Stimulated activated CD4-positive, alpha-beta T cell treated with anti-CD3 and anti-CD28 coated beads, Interleukin-2, amount 100 ng/mL, for 48 hours (primary cell): Measurements from ENCODE around the gene CNNM3.
"Not testable (repeated sequence)": the region's sequence is repeated elsewhere in the genome, so short reads cannot be mapped to it uniquely, and the experiment has no call there.

Experiments used
- DNase-seq, 2 donors: peaks; one replicate each; pipeline ENCODE4 v3.0.0-alpha.2; 2020

The CNNM3 gene

DNA sequence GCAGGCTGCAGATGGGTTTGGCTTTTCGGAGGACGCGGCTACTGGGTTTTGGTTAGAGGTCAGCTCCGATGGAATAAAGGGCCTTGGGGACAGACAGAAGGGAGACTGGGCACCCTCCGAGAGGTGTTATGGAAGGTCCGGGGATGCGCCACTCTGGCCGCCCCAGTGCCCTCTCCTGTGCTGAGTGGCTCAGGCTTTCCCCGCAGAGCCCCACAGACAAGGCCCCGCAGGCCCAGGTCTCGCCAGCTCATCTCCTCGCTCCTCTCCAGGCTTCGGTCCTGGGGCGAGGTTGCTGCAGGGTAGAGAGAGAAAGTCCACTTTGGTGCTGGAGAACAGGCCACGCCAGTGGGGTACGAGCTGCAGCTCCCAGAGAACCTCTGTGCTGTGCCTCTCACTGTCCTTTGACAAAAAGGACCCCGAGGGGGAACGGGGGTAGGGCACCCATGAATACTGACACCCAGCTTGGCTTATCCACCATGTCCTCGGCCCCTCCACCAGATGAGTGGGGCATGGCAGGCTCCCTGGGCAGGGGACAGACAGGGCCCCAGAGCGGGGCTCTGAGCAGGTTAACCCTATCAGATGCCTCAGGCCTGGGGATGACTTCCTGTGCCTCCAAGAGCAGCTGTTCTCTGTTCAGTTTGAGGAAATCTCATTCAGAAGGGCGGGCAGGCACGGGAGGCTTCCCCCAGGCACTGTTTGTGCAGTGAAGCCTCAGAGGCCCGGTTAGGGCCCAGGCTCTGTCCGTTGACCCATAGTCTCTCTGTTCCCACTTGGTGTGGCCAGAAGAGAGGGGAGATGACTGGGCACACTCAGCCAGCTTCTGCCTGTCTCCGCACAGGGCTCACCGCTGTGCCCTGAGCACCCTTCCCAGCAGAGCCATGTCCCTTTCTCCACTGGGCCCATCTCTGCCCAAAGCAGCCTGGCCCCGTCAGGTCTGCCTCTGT, 15.7 kb upstream of the CNNM3 start:
- DNase-seq: no peak

DNA sequence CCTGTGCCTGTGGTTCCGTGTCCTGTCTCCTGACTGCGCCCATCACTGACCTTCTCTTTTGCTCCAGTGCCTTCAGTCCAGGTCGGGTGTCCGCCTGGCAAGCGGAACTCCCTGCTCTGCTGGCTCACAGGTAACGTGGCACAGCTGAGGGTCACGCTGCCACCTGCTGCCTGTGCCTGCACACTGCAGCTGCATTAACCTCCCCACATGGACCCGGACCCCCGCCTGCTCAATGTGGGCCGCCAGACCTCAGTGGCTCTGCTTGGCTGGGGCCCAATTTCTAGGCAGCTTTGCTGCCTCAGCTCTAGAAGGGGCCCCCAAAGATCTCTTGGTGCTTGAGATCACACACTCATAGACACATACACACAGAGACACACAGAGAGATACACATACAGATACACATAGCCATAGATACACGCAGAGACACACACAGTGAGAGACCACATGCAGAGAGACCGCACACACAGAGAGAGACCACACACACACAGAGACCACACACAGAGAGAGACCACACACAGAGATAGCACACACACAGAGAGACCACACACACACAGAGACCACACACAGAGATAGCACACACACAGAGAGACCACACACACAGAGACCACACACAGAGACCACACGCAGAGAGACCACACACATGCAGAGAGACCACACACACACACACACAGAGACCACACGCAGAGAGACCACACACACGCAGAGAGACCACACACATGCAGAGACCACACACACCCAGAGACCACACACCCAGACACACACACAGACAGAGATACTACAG, 14.9 kb upstream of the CNNM3 start:
- peak; percentile 67 to 74 for DNase-seq

DNA sequence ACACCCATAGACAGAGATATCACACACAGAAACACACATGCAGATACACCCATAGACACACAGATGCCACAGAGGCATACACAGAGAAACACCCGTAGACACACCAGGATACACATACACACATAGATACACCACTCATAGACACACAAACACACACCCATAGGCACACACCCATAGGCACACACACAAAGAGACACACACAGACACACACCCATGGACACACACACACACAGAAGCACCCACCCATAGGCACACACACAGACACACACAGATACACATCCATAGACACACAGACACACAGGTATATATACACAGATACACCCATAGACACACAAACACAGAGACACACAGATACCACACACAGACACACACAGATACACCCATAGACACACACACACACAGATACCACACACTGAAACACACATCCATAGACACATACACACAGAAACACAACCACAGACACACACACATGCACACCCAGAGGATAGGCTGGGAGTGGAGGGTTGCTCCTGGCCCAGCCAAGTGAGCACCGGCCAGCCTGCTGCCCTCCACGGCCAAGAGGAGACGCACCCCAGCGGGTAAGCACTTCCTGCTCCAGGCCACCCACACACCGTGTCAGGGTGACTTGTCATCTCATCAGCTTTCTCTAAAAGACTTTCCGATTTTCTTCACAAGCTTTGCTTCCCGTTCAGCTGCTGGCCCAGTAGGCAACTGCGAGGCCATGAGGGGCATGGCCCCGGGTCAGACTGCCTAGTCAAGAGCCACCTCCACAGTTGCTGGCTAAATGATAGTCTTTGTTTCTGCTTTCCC, 14.1 kb upstream of the CNNM3 start:
- peak; percentile 34 to 49 for DNase-seq

DNA sequence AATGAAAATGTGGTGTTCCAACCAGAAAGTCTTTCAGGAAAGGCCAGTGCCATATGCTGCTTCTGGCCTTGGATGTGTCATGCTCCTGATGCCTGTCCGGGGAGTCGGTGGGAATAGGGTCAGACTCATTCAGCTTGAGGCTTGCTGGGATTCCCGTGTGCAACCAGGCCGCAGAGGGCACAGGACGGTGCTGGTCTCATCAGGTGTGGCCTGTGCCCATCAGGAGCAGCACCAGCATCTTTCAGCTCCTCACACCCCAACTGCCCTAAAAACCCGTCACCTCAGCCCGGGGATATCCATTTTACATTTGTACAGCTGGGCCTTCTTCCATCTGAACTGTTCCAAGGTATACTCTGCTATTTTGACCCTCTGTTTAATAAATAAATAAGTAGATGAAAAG, 13.3 kb upstream of the CNNM3 start:
- no peak for DNase-seq

DNA sequence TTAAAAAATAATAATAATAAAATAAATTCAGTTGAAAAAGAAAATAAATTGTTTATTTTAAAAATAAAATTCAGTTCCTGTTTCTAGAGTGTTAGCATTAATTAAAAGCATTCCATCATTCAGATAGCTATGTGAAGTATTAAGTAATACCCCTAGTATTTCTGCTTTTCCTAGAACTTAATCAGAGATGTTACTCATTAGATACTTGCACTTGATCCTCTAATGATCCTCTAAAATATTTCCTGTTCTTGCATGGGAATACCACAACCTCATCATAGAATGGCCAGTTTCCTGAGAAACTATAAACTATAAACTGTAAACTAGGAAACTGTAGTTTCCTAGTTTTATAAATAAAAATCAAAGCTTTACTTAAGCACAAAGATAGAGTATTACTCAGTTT, 11.1 kb upstream of the CNNM3 start:
- DNase-seq: no peak

DNA sequence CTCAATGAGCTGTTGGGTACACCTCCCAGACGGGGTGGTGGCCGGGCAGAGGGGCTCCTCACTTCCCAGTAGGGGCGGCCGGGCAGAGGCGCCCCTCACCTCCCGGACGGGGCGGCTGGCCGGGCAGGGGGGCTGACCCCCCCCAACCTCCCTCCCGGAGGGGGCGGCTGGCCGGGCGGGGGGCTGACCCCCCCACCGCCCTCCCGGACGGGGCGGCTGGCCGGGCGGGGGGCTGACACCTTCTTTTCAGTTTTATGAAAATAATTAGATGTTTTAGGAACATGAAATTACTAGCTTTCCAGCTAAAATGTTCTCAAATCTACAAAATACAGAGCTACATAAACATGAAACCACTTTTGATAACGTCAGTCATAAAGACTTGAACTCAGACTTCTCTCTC, 10.1 kb upstream of the CNNM3 start:
- not testable (repeated sequence) for DNase-seq

DNA sequence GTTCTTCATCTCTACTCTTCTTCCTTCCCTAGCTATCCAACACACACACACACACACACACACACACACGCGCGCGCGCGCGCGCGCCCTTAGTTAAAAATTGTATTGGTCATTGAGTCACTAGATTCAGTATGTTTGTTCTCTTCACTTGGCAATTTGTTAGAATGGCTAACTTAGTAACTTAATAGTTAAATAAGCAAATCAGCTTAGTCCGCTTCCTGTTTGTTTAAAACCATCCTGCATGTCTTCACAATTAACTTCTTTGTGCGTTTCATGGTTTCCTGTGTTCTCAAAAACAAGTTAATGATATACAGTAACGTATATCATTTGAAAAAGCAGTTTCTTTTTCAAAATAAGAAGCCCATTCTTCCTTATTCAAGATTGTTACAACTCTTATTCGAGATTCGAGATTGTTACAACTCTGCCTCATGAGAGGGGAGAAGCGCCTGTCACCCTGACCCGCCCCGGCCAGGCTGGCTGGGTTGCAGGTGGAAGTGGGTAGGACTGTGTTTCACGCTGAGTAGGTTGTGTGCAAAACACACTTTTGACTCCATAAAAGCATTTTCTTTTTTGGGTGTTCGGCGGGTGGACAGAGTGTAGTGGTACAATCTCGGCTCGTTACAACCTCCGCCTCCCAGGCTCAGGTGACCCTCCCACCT, 9.5 kb upstream of the CNNM3 start:
- DNase-seq: no peak

DNA sequence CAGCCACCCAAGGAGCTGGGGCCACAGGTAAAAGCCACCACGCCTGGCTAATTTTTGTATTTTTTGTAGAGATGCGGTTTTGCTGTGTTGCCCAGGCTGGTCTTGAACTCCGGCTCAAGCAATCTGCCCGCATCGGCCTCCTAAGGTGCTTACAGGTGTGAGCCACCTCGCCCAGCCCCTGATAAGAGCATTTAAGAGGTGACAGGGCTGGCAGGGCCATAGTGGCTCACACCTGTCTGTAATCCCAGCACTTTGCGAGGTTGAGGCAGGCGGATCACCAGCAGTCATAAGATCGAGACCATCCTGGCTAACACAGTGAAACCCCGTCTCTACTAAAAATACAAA, 9.0 kb upstream of the CNNM3 start:
- no peak for DNase-seq

DNA sequence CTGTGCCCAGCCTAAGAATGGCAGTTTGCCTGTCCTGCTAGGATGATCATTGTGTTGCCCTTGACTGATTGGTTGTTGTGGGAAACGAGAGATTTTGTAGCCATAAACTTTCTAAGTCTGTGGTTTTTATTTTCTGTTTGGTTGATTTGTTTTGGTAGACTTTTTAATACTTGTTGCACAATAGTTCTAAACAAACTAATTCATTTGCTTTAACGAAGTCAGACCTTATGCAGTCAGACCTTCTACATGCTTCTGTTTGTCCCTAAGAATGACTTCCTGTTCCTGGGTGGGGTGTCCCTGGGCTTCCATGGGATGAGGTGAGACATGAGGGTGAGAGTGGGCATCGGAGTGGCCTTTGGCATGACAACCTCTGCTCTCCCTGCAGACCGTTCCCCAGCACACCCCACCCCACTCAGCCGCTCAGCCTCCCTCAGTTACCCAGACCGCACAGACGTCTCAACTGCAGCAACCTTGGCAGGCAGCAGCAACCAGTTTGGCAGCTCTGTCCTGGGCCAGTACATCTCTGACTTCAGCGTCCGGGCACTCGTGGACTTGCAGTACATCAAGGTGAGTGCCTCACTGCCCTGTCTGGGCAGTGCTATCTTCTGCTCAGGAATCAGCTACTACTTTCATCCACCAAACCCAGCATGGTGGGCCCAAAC, 7.8 kb upstream of the CNNM3 start:
- no peak for DNase-seq

DNA sequence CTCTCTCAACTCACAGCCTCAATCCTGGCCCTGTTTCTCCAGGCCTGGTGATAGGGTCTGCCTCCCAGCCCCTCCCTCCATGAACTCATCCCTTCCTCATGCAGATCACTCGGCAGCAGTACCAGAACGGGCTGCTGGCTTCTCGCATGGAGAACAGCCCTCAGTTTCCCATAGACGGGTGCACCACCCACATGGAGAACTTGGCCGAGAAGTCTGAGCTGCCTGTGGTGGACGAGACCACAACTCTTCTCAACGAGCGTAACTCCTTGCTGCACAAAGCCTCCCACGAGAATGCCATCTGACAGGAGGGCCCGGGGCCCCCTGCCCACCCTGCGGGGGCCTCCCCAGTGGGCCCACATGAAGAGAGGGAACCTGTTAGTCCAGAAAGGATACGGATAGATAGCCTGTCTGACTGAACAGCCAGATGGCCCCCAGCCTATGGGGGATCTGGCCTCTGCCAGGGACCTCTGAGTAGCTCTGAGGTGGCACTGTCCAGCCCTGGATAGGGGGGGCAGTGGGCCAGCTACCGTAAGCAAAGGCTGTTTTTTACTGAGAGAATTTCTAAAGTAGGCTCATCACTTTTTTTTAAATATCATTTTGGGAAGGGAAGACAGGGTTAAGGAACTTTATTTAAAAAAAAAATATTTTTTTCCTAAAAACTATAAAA, 6.7 kb upstream of the CNNM3 start:
- DNase-seq: no peak

DNA sequence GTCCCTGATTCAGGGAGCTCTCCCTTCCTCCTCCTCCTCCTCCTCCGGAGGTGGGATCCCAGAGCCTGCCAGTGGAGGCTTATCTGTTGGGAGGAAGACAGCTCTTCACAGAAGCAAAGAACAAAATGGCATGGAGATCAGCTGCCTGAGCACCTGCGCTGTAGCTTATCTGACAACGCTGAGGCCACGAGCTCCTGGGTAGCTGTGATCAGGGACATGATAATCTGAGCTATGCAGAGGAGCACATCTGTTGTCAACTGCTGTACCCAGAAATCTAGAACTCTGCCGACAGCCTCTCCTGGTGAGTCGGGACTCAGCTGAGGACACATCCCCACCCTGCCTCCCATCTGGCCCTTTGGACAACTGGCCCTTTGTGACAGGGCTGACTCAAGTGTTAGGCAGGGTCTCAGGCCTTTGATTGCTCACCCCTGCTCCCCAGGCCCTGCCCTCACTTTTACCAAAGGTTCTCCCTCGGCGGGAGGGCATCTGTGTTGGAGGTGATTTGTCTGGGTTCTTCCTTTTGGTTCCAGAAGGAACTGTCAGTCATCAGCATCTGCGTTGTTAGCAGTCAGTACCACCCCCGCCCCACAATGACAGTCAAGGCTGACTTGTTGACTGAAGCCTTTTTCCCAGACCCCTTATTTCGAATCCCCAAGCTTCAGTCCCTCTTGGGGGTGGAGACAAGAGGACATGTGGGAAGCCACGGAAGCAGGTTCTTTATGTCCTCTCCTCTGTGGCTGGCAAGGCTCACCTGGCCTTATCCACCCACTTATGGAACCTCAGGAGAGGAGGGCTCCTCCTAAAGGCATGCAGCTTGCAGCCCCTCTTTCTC, 5.9 kb upstream of the CNNM3 start:
- no peak for DNase-seq

DNA sequence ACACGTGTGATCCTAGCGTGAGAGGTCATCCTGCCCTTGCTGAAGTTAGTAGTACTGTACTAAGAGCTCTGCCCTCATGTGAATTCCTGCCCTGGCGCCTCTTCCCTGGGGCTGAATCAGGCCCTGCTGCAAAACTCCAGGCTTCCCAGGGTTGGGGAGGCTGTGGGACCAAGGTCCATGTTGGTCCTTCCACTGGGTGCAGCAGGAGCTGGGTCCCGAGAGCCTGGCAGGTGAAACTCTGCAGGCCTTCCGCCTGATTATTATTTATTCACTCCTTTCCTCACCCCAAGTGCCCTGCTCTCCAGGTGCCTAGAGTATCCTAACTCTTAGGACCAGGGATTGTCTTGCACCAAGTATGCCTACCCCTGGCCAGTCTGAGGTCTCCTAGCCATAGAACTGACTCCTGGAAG, 5.3 kb upstream of the CNNM3 start:
- DNase-seq: no peak

DNA sequence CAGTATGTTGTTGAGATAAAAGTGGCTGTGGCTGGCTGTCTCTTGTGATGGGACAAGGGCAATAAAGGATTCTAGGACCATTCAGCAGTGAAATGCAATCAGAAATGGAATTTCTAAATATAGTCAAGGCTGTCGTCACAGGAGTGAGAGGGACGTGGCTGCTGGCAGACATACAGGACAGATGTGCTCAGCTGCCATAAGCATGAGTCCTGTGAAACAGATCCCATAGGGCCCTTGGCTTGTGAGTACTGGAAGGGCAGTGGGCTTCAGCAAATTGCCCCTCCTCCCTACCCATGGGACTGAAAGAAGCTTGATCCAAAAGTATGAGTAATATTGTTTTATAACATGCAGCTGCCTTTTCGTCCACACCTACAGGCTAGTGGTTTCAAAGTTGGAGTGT, 4.2 kb upstream of the CNNM3 start:
- no peak for DNase-seq

DNA sequence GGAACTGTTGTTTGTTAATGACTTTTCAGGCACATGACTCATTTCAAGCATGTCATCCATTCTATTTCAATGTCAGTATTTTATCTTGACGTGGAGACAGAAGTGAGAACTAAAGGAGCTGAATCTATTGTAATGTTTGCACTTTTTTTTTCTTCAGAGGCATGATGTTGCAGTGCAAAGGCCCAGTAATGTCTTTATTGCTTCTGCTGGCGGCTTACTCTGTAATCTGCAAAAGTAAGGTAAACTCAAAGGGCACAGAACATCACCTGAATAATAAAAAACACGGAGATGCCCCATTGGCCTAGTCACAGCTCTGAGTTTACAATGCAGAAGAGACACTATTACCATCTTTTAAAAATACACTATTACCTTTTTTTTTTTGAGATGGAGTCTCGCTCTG, 2.4 kb upstream of the CNNM3 start:
- DNase-seq: no peak

DNA sequence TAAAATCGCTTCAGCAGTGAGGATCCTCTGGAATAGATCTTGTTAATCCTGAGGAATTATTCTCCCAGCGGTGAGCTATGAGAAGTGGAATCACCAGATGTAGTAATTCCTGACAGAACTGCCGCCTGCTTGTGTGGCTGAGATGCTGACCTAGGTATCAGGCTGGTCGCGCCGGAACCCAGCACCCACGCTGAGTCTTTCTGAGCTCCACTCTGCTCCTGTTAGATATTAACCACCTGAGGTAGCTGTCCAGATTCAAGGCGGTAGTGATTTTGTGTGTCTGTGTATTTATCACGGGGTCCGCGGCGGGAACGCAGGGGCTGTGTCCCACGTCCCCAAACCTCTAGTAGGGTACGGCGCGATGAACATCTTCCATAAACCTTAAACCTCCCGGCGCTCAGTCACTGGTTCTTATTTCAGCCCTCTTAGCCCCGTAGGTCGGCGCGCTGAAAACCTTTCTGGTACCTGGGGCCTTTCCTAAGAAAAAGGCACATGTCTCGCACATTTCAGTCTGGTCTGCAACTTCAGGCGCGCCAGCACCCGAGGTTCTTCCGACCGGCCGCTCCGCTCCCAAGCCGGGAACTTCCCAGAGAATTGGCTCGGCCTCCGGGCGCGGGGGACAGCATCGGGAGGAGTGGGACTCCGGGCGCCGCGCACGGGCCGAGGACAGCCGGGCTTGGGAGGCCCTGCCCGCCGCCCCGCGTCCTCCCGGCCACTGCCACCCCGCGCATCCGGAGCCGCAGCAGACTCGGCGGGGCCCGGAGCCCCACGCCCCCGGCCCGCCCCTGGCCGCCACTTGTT, 542 bp upstream of the CNNM3 start:
- DNase-seq: peak in 1 of 2 donors; percentile 19

DNA sequence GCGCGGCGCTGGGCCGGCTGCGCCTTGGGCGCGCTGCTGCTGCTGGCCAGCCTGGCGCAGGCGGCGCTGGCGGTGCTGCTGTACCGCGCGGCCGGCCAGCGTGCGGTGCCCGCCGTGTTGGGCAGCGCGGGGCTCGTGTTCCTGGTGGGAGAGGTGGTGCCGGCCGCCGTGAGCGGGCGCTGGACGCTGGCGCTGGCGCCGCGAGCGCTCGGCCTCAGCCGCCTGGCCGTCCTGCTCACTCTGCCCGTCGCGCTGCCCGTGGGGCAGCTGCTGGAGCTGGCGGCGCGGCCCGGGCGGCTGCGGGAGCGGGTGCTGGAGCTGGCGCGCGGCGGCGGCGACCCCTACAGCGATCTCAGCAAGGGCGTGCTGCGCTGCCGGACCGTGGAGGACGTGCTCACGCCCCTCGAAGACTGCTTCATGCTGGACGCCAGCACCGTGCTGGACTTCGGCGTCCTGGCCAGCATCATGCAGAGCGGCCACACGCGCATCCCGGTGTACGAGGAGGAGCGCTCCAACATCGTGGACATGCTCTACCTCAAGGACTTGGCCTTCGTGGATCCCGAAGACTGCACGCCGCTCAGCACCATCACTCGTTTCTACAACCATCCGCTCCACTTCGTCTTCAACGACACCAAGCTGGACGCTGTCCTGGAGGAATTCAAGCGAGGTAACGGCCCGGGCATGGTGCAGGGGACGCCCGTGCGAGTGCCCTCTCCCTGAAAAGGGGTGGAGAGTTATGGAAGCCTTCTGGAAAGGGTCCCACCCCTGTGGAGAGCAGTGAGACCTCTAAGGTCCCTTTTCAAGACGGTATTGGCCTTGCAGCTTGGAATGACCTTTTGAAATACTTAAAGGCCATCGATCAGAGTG, 1.0 kb downstream of the CNNM3 start:
- DNase-seq: no peak

DNA sequence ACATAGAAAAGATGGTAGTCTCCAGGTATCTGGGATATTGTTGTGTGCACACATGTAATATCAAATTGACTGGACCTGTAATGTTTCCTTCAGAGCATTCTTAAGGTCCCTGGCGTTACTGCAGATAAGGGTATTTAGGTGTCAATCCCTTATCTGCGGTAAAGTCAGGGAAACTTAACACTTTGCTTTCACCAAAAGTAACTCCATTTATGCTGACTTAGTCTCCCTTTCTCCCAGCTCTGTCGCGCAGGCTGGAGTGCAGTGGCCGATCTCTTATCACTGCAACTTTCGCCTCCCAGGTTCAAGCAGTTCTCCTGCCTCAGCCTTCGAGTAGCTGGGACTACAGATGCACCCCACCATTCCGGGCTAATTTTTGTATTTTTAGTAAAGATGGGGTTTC, 1.8 kb downstream of the CNNM3 start:
- DNase-seq: no peak

DNA sequence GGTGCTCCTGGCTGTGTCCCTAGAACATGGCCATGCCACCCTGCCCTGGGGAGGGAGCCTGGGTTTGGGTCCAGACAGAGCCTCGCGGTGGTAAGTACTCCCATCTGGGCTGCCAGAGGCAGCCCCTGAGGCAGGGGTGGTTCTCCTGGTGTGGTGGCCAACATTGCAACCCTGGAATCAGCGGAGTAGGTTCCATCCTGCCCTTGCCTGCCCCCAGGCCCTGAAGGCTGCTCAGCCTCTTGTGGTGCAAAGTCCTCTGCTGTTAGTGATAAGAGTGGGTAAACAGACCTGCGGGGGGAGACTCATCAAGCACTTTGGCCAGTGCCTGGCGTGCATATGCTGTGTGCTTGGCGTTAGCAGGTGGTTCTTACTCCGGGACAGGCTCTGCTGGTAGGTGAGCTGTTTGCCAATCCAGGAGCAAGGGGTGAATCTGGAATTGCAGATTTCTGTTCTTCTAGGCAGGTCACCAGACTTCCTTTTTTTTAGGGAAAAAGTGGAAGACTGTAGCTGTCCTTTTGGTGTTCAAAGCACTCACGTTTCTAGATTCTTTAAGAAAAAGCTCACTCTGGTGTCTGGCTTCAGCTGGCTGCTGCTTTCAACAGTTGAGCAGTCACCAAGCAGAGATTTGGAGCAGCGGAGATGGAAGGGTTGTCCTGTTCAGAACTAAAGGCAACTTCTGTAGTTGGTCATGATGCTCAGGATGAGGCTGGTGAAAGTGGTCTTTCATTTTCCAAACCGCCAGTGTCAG, 3.2 kb downstream of the CNNM3 start:
- DNase-seq: no peak
